K562 (cell line): Measurements from ENCODE around the gene MYOZ2. TPM values are rescaled to one million over a fixed set of nuclear protein-coding genes. Genes with fewer than 3 reads are reported as not detected.

ENCODE experiments used
- ATAC-seq: fragments of 200-7000 bp; cut with Tn5 transposase; 3 replicates; pipeline ENCODE4 v1.9.1; 2020; ENCODE audit warnings: moderate library complexity
- BruUV-seq: library from RNA; stranded (reverse); fragments of 400-500 nt; replicated peaks from 2 replicates; lab custom pipeline; 2021; lab: Mats Ljungman, UMichigan
- CTCF ChIA-PET: fragments of 300-600 bp; formaldehyde crosslinking; extraction: SDS; loops from one replicate; lab custom pipeline; 2021; ENCODE audit warnings: low intra/inter-chr PET ratio; lab: Yijun Ruan, JAX
- POLR2A ChIA-PET: fragments of 300-600, 350-650 bp; sonication (Branson Sonifier 250); formaldehyde crosslinking; extraction: SDS; loops from one replicate; lab custom pipeline; 2021; ENCODE audit warnings: antibody characterized with exemption, inconsistent platforms; lab: Yijun Ruan, JAX
- DNase-seq, 4 experiments: peaks; one replicate each; pipeline versions ENCODE4 v3.0.0 to v3.0.0-alpha.2; 2011 to 2018; ENCODE audit warnings: low spot score in 3 of 4, mixed read lengths in 3 of 4; ENCODE audit errors: extremely low read depth in 1 of 4
- FAIRE-seq: peaks from 2 replicates; lab custom pipeline; 2011; peaks lifted over from hg19 to GRCh38; lab: Jason Lieb, UNC
- H2AFZ ChIP-seq: 2 replicates; pipeline ENCODE4 v1.6.0; 2011; ENCODE audit warnings: low read depth, low read length, control low read depth, inconsistent platforms
- H3K27ac ChIP-seq: fragments of 200-600 bp; 3 replicates; pipeline ENCODE4 v1.8.0; 2011; ENCODE audit warnings: low read depth, mild to moderate bottlenecking, control low read depth, inconsistent platforms, low read length, moderate library complexity, mixed read lengths; ENCODE audit errors: extremely low read depth
- H3K27me3 ChIP-seq, 2 experiments: fragments of 300-600 bp in 1 of 2; 2 replicates in 1 of 2; 3 replicates in 1 of 2; pipeline versions ENCODE4 v1.6.0 to v1.8.0; 2011; ENCODE audit warnings: inconsistent platforms in 2 of 2, low read length in 2 of 2, mild to moderate bottlenecking in 1 of 2, mixed read lengths in 1 of 2, moderate library complexity in 1 of 2; ENCODE audit not compliant: control insufficient read depth in 2 of 2, insufficient read depth in 2 of 2
- H3K36me3 ChIP-seq: fragments of 300-600 bp; 3 replicates; pipeline ENCODE4 v1.8.0; 2011; ENCODE audit warnings: mild to moderate bottlenecking, low read length, inconsistent platforms; ENCODE audit not compliant: control insufficient read depth, insufficient read depth
- H3K4me1 ChIP-seq, 2 experiments: fragments of 200-600 bp in 1 of 2; replicated peaks in 1 of 2; 2 replicates in 1 of 2; 3 replicates in 1 of 2; pipeline versions ENCODE4 v1.5.1 to v1.8.0; 2011; ENCODE audit warnings: inconsistent platforms in 2 of 2, low read length in 2 of 2, mild to moderate bottlenecking in 1 of 2, mixed read lengths in 1 of 2, moderate library complexity in 1 of 2; ENCODE audit not compliant: control insufficient read depth in 2 of 2, insufficient read depth in 2 of 2
- H3K4me2 ChIP-seq: 2 replicates; pipeline ENCODE4 v1.6.1; 2011; ENCODE audit warnings: low read length, control low read depth, inconsistent platforms, mixed read lengths; ENCODE audit not compliant: insufficient read depth
- H3K4me3 ChIP-seq: fragments of 200-600 bp; sonication (generic), shearing (Covaris generic); 2 replicates; pipeline ENCODE4 v1.5.1; 2016; ENCODE audit warnings: control low read depth, inconsistent platforms
- H3K79me2 ChIP-seq: fragments of 200-600 bp; 3 replicates; pipeline ENCODE4 v1.8.0; 2011; ENCODE audit warnings: low read length, inconsistent platforms; ENCODE audit not compliant: control insufficient read depth, insufficient read depth
- H3K9ac ChIP-seq, 2 experiments: 2 replicates each; pipeline versions ENCODE4 v1.6.0 to v1.6.1; 2011; ENCODE audit warnings: low read depth in 2 of 2, low read length in 2 of 2, control low read depth in 1 of 2, inconsistent platforms in 1 of 2, mild to moderate bottlenecking in 1 of 2, mixed read lengths in 1 of 2; ENCODE audit not compliant: insufficient read depth in 1 of 2
- H3K9me1 ChIP-seq: one replicate; pipeline ENCODE4 v1.6.0; 2011; ENCODE audit warnings: inconsistent platforms, mild to moderate bottlenecking, low read length, moderate library complexity; ENCODE audit not compliant: control insufficient read depth, insufficient read depth
- H3K9me3 ChIP-seq: replicated peaks from 2 replicates; pipeline ENCODE4 v1.5.1; 2011; ENCODE audit warnings: low read depth, low read length, inconsistent platforms; ENCODE audit not compliant: control insufficient read depth, insufficient read depth
- H4K20me1 ChIP-seq: replicated peaks from 2 replicates; pipeline ENCODE4 v1.6.1; 2011; ENCODE audit warnings: low read length, inconsistent platforms, mixed read lengths; ENCODE audit not compliant: control insufficient read depth, insufficient read depth
- CBFA2T2 ChIP-seq: fragments of 450-650 bp; conservative IDR thresholded peaks from 2 replicates; pipeline ENCODE4 v1.6.1; 2017; ENCODE audit warnings: mild to moderate bottlenecking
- CREB3L1 ChIP-seq: fragments of 450-650 bp; IDR thresholded peaks from 2 replicates; pipeline ENCODE4 v1.6.1; 2014; ENCODE audit warnings: low read depth, mild to moderate bottlenecking, moderate library complexity, borderline replicate concordance
- DNMT1 ChIP-seq: fragments of 450-650 bp; IDR thresholded peaks from 2 replicates; pipeline ENCODE4 v1.6.1; 2016; ENCODE audit warnings: antibody characterized with exemption, mild to moderate bottlenecking
- FOXA3 ChIP-seq, 2 experiments: fragments of 450-650 bp in 1 of 2; sonication (generic) in 1 of 2; formaldehyde crosslinking; IDR thresholded peaks in 1 of 2; conservative IDR thresholded peaks in 1 of 2; 2 replicates each; pipeline versions ENCODE4 v1.4.0 to v1.8.0; 2020 to 2022; ENCODE audit warnings: mild to moderate bottlenecking in 2 of 2, missing genetic modification reagents in 1 of 2
- MAZ ChIP-seq, 2 experiments: fragments of 450-650 bp in 1 of 2; sonication (generic) in 1 of 2; formaldehyde crosslinking; IDR thresholded peaks in 1 of 2; conservative IDR thresholded peaks in 1 of 2; 2 replicates each; pipeline versions ENCODE4 v1.4.0 to v1.5.0; 2020; ENCODE audit warnings: mild to moderate bottlenecking in 1 of 2, missing genetic modification reagents in 1 of 2
- MYBL2 ChIP-seq, 2 experiments: fragments of 450-650 bp in 1 of 2; sonication (generic) in 1 of 2; formaldehyde crosslinking in 1 of 2; IDR thresholded peaks; 2 replicates each; pipeline versions ENCODE4 v1.6.1 to v1.8.1; 2017 to 2022; ENCODE audit warnings: borderline replicate concordance in 1 of 2, inconsistent platforms in 1 of 2, low read depth in 1 of 2, mild to moderate bottlenecking in 1 of 2, missing genetic modification reagents in 1 of 2, moderate library complexity in 1 of 2
- RAD21 ChIP-seq, 2 experiments: fragments of 250-450 bp in 1 of 2; fragments of 450-650 bp in 1 of 2; sonication (Bioruptor Pico) in 1 of 2; formaldehyde crosslinking in 1 of 2; IDR thresholded peaks in 1 of 2; conservative IDR thresholded peaks in 1 of 2; 2 replicates each; pipeline versions ENCODE4 v1.4.0 to v1.8.0; 2020 to 2022; ENCODE audit warnings: mild to moderate bottlenecking in 2 of 2, moderate library complexity in 1 of 2
- STAT5A ChIP-seq: IDR thresholded peaks from 2 replicates; pipeline ENCODE4 v1.6.1; 2012; ENCODE audit warnings: low read length, inconsistent platforms, borderline replicate concordance
- THRA ChIP-seq: fragments of 450-650 bp; IDR thresholded peaks from 2 replicates; pipeline ENCODE4 v1.6.1; 2017; ENCODE audit warnings: mild to moderate bottlenecking, moderate library complexity
- YY1 ChIP-seq, 3 experiments: IDR thresholded peaks; 2 replicates each; pipeline ENCODE4 v1.6.1; 2011; ENCODE audit warnings: low read length in 2 of 3, mild to moderate bottlenecking in 2 of 3, moderate library complexity in 2 of 3, borderline replicate concordance in 1 of 3, control low read depth in 1 of 3, low read depth in 1 of 3; ENCODE audit not compliant: insufficient read depth in 3 of 3, insufficient replicate concordance in 2 of 3, control insufficient read depth in 1 of 3, insufficient read length in 1 of 3; ENCODE audit errors: extremely low read depth in 1 of 3
- ZBED1 ChIP-seq: IDR thresholded peaks from 2 replicates; pipeline ENCODE4 v1.6.1; 2014
- ZBTB2 ChIP-seq: fragments of 450-650 bp; IDR thresholded peaks from 2 replicates; pipeline ENCODE4 v1.6.1; 2016; ENCODE audit warnings: antibody characterized with exemption
- ZNF282 ChIP-seq: sonication (generic); formaldehyde crosslinking; IDR thresholded peaks from 2 replicates; pipeline ENCODE4 v1.8.1; 2023; ENCODE audit warnings: missing genetic modification reagents
- ZNF586 ChIP-seq: fragments of 450-650 bp; formaldehyde crosslinking; conservative IDR thresholded peaks from 2 replicates; pipeline ENCODE4 v1.4.0; 2020; ENCODE audit warnings: mild to moderate bottlenecking, moderate library complexity
- ZNF695 ChIP-seq: fragments of 450-650 bp; formaldehyde crosslinking; IDR thresholded peaks from 2 replicates; pipeline ENCODE4 v1.4.0; 2020; ENCODE audit warnings: mild to moderate bottlenecking, moderate library complexity
- ZNF699 ChIP-seq: fragments of 250-450 bp; sonication (Bioruptor Pico); IDR thresholded peaks from 2 replicates; pipeline ENCODE4 v1.8.0; 2021; ENCODE audit warnings: mild to moderate bottlenecking, moderate library complexity; ENCODE audit not compliant: insufficient replicate concordance
- ZNF785 ChIP-seq: fragments of 250-450 bp; sonication (Bioruptor Pico); IDR thresholded peaks from 2 replicates; pipeline ENCODE4 v1.4.0; 2020; ENCODE audit warnings: mild to moderate bottlenecking
- WGBS: fragments of 100-300 bp; shearing (Covaris generic); methylation state at CpG from one replicate; pipeline ENCODE4 v1.1.6; 2016; ENCODE audit warnings: low coverage, mixed read lengths; ENCODE audit not compliant: insufficient coverage; ENCODE audit errors: missing lambda C conversion rate; 5-methylcytosine and 5-hydroxymethylcytosine counted together
- in situ Hi-C: fragments of 300-500 bp; cut with MboI; formaldehyde crosslinking; loops from 4 replicates; pipeline ENCODE4 v1.15.0; 2018; ENCODE audit warnings: inconsistent platforms, mixed read lengths
- intact Hi-C: fragments of 100-400 bp; cut with micrococcal nuclease; formaldehyde crosslinking; loops from 2 replicates; pipeline ENCODE4 v1.14.2; 2022
- polyA plus RNA-seq, 8 experiments: library from polyadenylated mRNA; depleted of rRNA in 4 of 8; stranded (reverse) in 5 of 8; unstranded in 3 of 8; fragments of >200 nt; fragmentation: Nextera tagmentation in 2 of 8; fragmentation: Illumina TruSeq in 1 of 8; extraction: Ambion mirVana in 2 of 8; extraction: Trizol in 1 of 8; gene quantifications; 2 replicates each; pipeline versions ENCODE4 v1.2.1 to v1.2.3, GENCODE V29; 2011 to 2014; ENCODE audit warnings: inconsistent platforms in 1 of 8, missing spikeins in 1 of 8
- total RNA-seq, 7 experiments: library from RNA; depleted of rRNA in 6 of 7; stranded (reverse); fragments of >200 nt in 6 of 7; fragmentation: Illumina TruSeq in 2 of 7; extraction: Trizol in 2 of 7; gene quantifications; 2 replicates each; pipeline versions ENCODE4 v1.2.1 to v1.2.3, GENCODE V29; 2011 to 2021; ENCODE audit warnings: low replicate concordance in 1 of 7

The MYOZ2 gene
- total and polyA plus RNA-seq, 9 of the 15 experiments (the other 6 are each of a cell fraction or from before 2014, with no cell fraction given) = not detected

- Histone ChIP-seq H4K20me1 (no peaks in the 10 kb centered on the region), H3K4me3 (no peak overlapping the region), H3K27ac (no peak overlapping the region), H3K4me1 (no peaks in the 10 kb centered on the region), H3K79me2 (no peaks in the 10 kb centered on the region), H3K36me3 (no peaks in the 10 kb centered on the region), H3K4me2 (no peak overlapping the region), H3K9me1 (no peaks in the 10 kb centered on the region), H2AFZ (no peak overlapping the region), H3K9ac (no peak overlapping the region), H3K9me3 (no peaks in the 10 kb centered on the region), H3K27me3 (peaks cover 0 to 5% of the 10 kb centered on the region in 2 experiments; a peak in 2 of 5 replicates)
- ChIA-PET CTCF (no interaction called here), POLR2A (no interaction called here)
- in situ Hi-C loops (no loop called here), intact Hi-C loops (loop anchor here (10.0 kb wide), 1 partner anchor 154 kb away; no protein-coding TSS in a partner anchor)
- WGBS = 5% methylated on average over 4 of the region's 4 CpGs
- ATAC-seq = no peak
- DNase-seq = no peak
- no peak for FAIRE-seq
- BruUV-seq = no TSS peak
- TF ChIP-seq ZNF695 (CRISPR knock-in tag) (no peak), YY1 (IDR thresholded peaks at IDR 0.05; ENCODE audit: borderline replicate concordance in 1 of 3, control insufficient read depth in 1 of 3, extremely low read depth in 1 of 3, insufficient read depth in 3 of 3, insufficient read length in 1 of 3, insufficient replicate concordance in 2 of 3, low read depth in 1 of 3, low read length in 2 of 3) (no peak), ZBED1 (no peak), ZNF699 (no peak), ZBTB2 (no peak), CREB3L1 (no peak), DNMT1 (no peak), MYBL2 (IDR thresholded peaks at IDR 0.05; ENCODE audit: low read depth) (no peak), MYBL2 (CRISPR knock-in tag; IDR thresholded peaks at IDR 0.05; ENCODE audit: borderline replicate concordance) (no peak), MAZ (CRISPR knock-in tag; conservative IDR thresholded peaks at IDR 0.05 in 1 of 2, IDR thresholded peaks at IDR 0.05 in 1 of 2) (no peak), THRA (no peak), RAD21 (CRISPR knock-in tag; conservative IDR thresholded peaks at IDR 0.05 in 1 of 2, IDR thresholded peaks at IDR 0.05 in 1 of 2) (no peak), ZNF586 (CRISPR knock-in tag) (no peak), CBFA2T2 (no peak), STAT5A (no peak), ZNF282 (no peak), ZNF785 (no peak), FOXA3 (CRISPR knock-in tag; conservative IDR thresholded peaks at IDR 0.05 in 1 of 2, IDR thresholded peaks at IDR 0.05 in 1 of 2) (no peak)
These were observed 5.1 kb upstream of the MYOZ2 start for GRCh38 chr4:119130365-119131065.
